ENCODE measurements around the gene SNX27.
"Not testable (repeated sequence)": the region's sequence is repeated elsewhere in the genome, so short reads cannot be mapped to it uniquely, and the experiment has no call there.

Gene SNX27

DNA sequence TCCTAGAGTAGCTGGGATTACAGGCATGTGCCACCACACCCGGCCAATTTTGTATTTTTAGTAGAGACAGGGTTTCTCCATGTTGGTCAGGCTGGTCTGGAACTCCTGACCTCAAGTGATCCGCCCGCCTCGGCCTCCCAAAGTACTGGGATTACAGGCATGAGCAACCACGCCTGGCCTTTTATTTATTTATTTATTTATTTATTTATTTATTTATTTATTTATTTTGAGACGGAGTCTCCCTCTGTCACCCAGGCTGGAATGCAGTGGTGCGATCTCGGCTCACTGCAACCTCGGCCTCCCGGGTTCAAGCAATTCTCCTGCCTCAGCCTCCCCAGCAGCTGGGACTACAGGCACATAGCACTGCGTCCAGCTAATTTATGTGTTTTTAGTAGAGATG, 31.2 kb downstream of the SNX27 start:
- not testable (repeated sequence) for DNase-seq

DNA sequence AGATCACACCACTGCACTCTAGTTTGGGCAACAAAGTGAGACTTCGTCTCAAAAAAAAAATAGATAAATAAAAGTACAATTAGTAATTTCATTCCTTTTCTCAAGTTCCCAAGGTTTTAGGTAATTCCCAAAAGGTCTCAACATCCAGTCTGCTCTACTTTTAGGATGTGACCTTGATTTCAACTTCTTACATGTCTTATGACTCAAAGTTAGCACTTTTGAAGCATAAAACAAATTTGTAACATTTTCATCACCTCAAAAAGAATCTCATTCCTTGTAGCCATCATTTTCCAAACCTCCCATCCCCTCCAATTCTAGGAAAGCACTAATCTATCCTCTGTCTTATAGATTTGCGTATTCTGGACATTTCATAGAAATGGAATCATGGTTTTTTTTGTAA, 32.2 kb downstream of the SNX27 start:
- DNase-seq = no peak

GRCh38 chr1:151653397-151653796, 41.5 kb downstream of the SNX27 start:
- no peak for DNase-seq

- DNase-seq = no peak
Measured at GRCh38 chr1:151655371-151655770, 43.5 kb downstream of the SNX27 start.

GRCh38 chr1:151661751-151662150, 49.9 kb downstream of the SNX27 start:
- DNase-seq = no peak

DNA sequence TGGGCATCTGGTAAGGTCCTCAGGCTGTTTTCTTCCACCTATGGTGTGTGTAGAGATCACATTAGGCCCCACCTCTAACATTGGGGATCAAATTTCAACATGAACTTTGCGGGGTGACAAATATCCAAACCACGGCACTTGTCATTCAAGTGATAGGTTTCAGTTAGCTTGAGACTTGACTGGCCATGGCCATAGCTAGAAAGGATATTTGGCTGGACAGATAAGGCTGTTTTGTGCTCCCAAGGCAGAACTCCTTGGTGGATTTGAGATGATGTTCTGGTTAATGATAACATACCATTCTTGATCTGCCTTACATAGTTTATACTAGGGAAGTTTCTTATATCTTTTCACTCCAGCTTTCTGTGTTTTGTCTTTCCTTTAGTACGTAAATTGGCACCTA, 56.2 kb downstream of the SNX27 start:
- DNase-seq = no peak

- DNase-seq = not testable (repeated sequence)
Measured at GRCh38 chr1:151670036-151670675, 58.3 kb downstream of the SNX27 start.

GRCh38 chr1:151673407-151673806, 61.6 kb downstream of the SNX27 start:
- DNase-seq = no peak

DNA sequence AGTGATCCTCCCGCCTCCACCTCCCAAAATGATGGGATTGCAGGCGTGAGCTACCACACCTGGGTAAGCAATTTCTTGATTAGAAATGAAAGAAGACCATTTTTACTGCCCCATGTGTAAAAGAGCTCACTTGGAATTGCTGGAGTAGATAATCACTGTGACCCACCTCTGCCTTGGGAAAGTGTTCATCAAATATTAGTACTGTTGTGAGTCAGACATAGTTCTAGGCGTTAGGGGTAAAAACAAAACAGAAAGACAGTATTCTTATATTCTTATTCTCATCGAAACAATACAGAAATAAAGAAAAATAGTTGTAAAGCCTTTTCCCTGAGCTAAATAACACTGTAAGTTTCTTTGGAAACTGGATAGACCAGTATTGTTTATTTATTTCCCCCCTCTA, 68.5 kb downstream of the SNX27 start:
- no peak for DNase-seq

GRCh38 chr1:151680826-151681225, 69.0 kb downstream of the SNX27 start:
- DNase-seq = peak; percentile 14

- DNase-seq = no peak
Measured at GRCh38 chr1:151681923-151682322, 70.1 kb downstream of the SNX27 start.

DNA sequence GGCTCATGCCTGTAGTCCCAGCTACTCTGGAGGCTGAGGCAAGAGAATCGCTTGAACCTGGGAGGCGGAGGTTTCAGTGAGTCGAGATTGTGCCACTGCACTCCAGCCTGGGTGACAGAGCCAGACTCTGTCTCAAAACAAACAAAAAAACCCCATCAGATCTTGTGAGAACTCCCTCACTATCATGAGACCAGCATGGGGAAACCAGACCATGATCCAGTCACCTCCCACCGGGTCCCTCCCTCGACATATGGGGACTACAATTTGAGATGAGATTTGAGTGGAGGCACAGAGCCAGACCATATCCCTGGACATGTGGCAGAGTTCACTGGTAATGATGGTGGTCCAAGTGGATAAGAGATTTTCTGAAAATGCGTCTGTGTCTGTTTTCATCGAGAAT, 71.1 kb downstream of the SNX27 start:
- DNase-seq = not testable (repeated sequence)

DNA sequence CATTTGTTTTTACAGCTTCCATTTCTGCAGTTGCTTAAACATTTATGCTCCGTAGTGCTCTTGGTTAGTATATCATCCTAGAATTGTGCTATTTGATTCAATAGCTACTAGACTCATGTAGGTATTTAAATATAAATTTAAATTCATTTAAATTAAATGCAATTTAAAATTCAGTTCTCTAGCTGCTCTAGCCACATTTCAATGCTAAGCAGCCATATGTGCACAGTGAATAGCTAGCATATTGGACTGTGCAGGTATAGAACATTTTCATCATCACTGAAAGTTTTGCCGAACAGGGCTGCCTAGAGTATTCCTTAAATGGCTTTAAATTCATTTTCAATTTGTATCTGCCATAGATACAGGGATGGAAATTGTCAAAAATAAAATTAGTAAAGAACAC, 72.3 kb downstream of the SNX27 start:
- DNase-seq = no peak

DNA sequence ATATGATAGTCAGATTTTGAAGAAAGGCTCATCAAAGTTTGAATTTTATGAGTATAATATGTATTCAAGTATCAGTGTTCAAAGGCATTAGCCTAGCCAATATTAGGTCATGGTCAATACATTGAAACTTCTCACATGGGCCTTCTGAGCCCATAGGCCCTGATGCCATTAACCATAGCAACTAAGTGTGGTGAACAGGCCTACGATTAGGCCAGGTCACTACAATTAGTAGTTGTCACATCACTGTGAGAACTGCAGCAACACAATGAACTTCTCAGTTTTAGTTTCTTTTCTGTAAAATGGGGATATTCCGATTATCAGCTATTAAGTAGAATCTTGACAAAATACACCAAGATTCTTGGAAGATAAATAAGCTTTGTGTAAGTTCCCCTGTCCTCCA, 74.7 kb downstream of the SNX27 start:
- DNase-seq = no peak

- DNase-seq = no peak
Measured at GRCh38 chr1:151689494-151689893, 77.6 kb downstream of the SNX27 start.

- no peak for DNase-seq
Measured at GRCh38 chr1:151692226-151692625, 80.4 kb downstream of the SNX27 start.

GRCh38 chr1:151693057-151693651, 81.3 kb downstream of the SNX27 start:
- DNase-seq = no peak

DNA sequence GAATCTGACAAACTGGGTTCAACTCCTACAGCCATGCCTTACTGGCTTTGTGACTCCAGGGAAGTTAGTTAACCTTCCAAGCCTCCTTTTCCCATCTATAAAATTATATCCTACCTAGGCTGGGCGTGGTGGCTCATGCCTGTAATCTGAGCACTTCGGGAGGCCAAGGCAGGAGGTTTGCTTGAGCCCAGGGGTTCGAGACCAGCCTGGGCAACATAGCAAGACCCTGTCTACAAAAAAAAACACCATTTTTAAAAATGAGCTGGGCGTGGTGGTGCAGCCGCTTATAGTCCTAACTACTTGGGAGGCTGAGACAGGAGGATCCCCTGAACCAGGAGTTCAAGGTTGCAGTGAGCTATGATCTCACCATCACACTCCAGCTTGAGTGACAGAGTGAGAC, 89.7 kb downstream of the SNX27 start:
- DNase-seq = no peak

GRCh38 chr1:151702936-151703335, 91.1 kb downstream of the SNX27 start:
- no peak for DNase-seq

- DNase-seq = no peak
Measured at GRCh38 chr1:151703813-151704212, 92.0 kb downstream of the SNX27 start.

DNA sequence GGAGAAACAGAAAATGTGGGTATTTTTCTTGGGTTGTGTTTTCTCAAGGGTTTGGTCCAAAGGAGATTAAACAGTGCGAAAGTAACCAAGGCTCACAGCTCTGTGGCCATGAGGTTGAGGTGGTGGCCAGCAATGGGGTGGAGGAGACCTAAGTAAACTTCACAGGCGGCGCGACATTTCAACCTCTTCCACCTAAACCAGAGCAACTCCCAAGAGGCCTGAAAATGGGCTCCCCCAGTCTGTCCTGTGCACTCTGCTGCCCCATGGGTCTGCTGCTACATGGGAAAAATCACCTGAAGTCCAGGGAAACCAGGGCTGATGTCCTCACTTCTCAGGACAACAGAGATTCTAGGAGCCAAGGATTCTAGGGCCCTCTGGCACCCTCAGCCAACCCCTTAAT, 92.4 kb downstream of the SNX27 start:
- DNase-seq = no peak

GRCh38 chr1:151705146-151705545, 93.3 kb downstream of the SNX27 start:
- no peak for DNase-seq

- no peak for DNase-seq
Measured at GRCh38 chr1:151705753-151706463, 94.1 kb downstream of the SNX27 start.

All from activated CD4-positive, alpha-beta T cell treated with anti-CD3 and anti-CD28 coated beads, Interleukin-2, amount 50 U/mL, for 16 hours (primary cell).